A549 (cell line): Measurements from ENCODE around the gene ASB11.

ENCODE experiments used
- EP300 ChIP-seq, 2 experiments: fragments of >200 bp; sonication (Bioruptor Twin); formaldehyde crosslinking; IDR thresholded peaks; 2 replicates in 1 of 2; 3 replicates in 1 of 2; pipeline ENCODE4 v1.6.1; 2016 to 2017
- FOSL2 ChIP-seq, 2 experiments: fragments of 450-650 bp in 1 of 2; fragments of >200 bp in 1 of 2; sonication (Bioruptor Twin) in 1 of 2; formaldehyde crosslinking; IDR thresholded peaks; 2 replicates each; pipeline versions ENCODE4 v1.5.0 to v1.6.1; 2016 to 2020; ENCODE audit warnings: mild to moderate bottlenecking in 1 of 2, moderate library complexity in 1 of 2
- GATA3 ChIP-seq: IDR thresholded peaks from 2 replicates; pipeline ENCODE4 v1.6.1; 2012; ENCODE audit warnings: borderline replicate concordance
- HDAC2 ChIP-seq: fragments of 200-600 bp; sonication (generic); IDR thresholded peaks from 2 replicates; pipeline ENCODE4 v1.6.1; 2016
- JUNB ChIP-seq: fragments of >200 bp; sonication (Bioruptor Twin); formaldehyde crosslinking; IDR thresholded peaks from 2 replicates; pipeline ENCODE4 v1.6.1; 2016
- POLR2A ChIP-seq: IDR thresholded peaks from 2 replicates; pipeline ENCODE4 v1.6.1; 2012; ENCODE audit warnings: mild to moderate bottlenecking, low read length
- POLR2AphosphoS2 ChIP-seq: conservative IDR thresholded peaks from 2 replicates; pipeline ENCODE4 v1.6.1; 2012; ENCODE audit warnings: low read length, improper control_type of control experiment, inconsistent platforms
- RCOR1 ChIP-seq: fragments of 150-350 bp; IDR thresholded peaks from 2 replicates; pipeline ENCODE4 v1.6.1; 2014; ENCODE audit warnings: antibody characterized with exemption, low read length, low read depth
- RNF2 ChIP-seq: fragments of 200-600 bp; sonication (generic); IDR thresholded peaks from 2 replicates; pipeline ENCODE4 v1.6.1; 2016; ENCODE audit warnings: low read depth, mild to moderate bottlenecking, antibody characterized with exemption, moderate library complexity, borderline replicate concordance
- ZNF302 ChIP-seq: fragments of 250-450 bp; sonication (Bioruptor Pico); IDR thresholded peaks from 2 replicates; pipeline ENCODE4 v1.9.0; 2021; ENCODE audit warnings: inconsistent platforms, mild to moderate bottlenecking, moderate library complexity
- TF ChIP-seq, protein P1 (sequence below): fragments of >200 bp; sonication (Bioruptor Twin); formaldehyde crosslinking; IDR thresholded peaks from 3 replicates; pipeline ENCODE4 v1.5.1; 2016
- TF ChIP-seq, protein P2 (sequence below): fragments of 250-450 bp; sonication (Bioruptor Pico); IDR thresholded peaks from 2 replicates; pipeline ENCODE4 v1.5.0; 2021; ENCODE audit warnings: mild to moderate bottlenecking, moderate library complexity, borderline replicate concordance
- TF ChIP-seq, protein P3 (sequence below): IDR thresholded peaks from 2 replicates; pipeline ENCODE4 v1.6.1; 2012
- TF ChIP-seq, protein P4 (sequence below): fragments of 450-650 bp; IDR thresholded peaks from 2 replicates; pipeline ENCODE4 v1.6.1; 2014; ENCODE audit warnings: antibody characterized with exemption

DNA sequence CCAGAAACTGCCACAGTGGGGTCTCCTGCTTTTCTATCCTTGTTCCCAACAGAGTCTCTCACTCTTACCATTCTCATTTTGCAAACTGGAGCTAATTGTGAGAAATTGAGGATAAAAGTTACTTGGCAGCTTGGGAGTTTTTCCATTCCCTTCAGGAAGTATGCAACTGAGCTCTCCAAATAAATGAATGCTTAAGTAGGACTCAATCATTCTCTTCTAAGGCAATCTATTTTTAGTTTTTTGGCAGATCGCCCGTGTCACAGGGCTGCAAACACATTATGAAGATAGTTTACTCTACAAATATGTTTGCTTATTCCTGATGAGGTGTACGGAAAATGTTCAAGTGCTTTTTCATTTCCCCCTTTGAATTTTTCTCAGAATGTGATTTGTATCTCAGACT lies 5.3 kb downstream of the ASB11 start:
- TF ChIP-seq POLR2AphosphoS2 (no peak), ZNF302 (CRISPR knock-in tag) (no peak), POLR2A (no peak), RNF2 (no peak), FOSL2 (IDR thresholded peaks at IDR 0.05) (no peak), FOSL2 (CRISPR knock-in tag; IDR thresholded peaks at IDR 0.05) (no peak), JUNB (no peak), RCOR1 (no peak), GATA3 (no peak), EP300 (IDR thresholded peaks at IDR 0.05) (no peak), HDAC2 (no peak)
- TF ChIP-seq, protein P1, sequence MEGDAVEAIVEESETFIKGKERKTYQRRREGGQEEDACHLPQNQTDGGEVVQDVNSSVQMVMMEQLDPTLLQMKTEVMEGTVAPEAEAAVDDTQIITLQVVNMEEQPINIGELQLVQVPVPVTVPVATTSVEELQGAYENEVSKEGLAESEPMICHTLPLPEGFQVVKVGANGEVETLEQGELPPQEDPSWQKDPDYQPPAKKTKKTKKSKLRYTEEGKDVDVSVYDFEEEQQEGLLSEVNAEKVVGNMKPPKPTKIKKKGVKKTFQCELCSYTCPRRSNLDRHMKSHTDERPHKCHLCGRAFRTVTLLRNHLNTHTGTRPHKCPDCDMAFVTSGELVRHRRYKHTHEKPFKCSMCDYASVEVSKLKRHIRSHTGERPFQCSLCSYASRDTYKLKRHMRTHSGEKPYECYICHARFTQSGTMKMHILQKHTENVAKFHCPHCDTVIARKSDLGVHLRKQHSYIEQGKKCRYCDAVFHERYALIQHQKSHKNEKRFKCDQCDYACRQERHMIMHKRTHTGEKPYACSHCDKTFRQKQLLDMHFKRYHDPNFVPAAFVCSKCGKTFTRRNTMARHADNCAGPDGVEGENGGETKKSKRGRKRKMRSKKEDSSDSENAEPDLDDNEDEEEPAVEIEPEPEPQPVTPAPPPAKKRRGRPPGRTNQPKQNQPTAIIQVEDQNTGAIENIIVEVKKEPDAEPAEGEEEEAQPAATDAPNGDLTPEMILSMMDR: no peak
- TF ChIP-seq, protein P2, sequence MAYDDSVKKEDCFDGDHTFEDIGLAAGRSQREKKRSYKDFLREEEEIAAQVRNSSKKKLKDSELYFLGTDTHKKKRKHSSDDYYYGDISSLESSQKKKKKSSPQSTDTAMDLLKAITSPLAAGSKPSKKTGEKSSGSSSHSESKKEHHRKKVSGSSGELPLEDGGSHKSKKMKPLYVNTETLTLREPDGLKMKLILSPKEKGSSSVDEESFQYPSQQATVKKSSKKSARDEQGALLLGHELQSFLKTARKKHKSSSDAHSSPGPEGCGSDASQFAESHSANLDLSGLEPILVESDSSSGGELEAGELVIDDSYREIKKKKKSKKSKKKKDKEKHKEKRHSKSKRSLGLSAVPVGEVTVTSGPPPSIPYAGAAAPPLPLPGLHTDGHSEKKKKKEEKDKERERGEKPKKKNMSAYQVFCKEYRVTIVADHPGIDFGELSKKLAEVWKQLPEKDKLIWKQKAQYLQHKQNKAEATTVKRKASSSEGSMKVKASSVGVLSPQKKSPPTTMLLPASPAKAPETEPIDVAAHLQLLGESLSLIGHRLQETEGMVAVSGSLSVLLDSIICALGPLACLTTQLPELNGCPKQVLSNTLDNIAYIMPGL (CRISPR knock-in tag): no peak
- TF ChIP-seq, protein P3, sequence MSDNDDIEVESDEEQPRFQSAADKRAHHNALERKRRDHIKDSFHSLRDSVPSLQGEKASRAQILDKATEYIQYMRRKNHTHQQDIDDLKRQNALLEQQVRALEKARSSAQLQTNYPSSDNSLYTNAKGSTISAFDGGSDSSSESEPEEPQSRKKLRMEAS: no peak
- TF ChIP-seq, protein P4, sequence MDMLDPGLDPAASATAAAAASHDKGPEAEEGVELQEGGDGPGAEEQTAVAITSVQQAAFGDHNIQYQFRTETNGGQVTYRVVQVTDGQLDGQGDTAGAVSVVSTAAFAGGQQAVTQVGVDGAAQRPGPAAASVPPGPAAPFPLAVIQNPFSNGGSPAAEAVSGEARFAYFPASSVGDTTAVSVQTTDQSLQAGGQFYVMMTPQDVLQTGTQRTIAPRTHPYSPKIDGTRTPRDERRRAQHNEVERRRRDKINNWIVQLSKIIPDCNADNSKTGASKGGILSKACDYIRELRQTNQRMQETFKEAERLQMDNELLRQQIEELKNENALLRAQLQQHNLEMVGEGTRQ: no peak
